ENCODE data around the gene TLCD1.
A peak's percentile ranks its signal among the peaks of the same experiment; 100 is the strongest.

The TLCD1 gene

GRCh38 chr17:28763804-28764266 is 37.8 kb upstream of the TLCD1 start:
- TF ChIP-seq REST (IDR thresholded peaks at IDR 0.05; ENCODE audit: insufficient read depth in 1 of 2, low read depth in 2 of 2, low read length in 2 of 2) (no peak), POLR2AphosphoS5 (IDR thresholded peaks at IDR 0.05; ENCODE audit: low read depth, low read length) (no peak), SIN3A (IDR thresholded peaks at IDR 0.05; ENCODE audit: borderline replicate concordance, insufficient read depth, low read length) (no peak), TAF1 (IDR thresholded peaks at IDR 0.05; ENCODE audit: borderline replicate concordance, insufficient read depth, low read length) (no peak), FOXP2 (optimal IDR thresholded peaks at IDR 0.05; ENCODE audit: borderline replicate concordance, extremely low read depth, extremely low read length, insufficient read depth) (no peak)

GRCh38 chr17:28763137-28763799 is 37.2 kb upstream of the TLCD1 start:
- TF ChIP-seq POLR2AphosphoS5 (IDR thresholded peaks at IDR 0.05; ENCODE audit: low read depth, low read length) (no peak), REST (IDR thresholded peaks at IDR 0.05; ENCODE audit: insufficient read depth in 1 of 2, low read depth in 2 of 2, low read length in 2 of 2) (no peak), SIN3A (IDR thresholded peaks at IDR 0.05; ENCODE audit: borderline replicate concordance, insufficient read depth, low read length) (no peak), TAF1 (IDR thresholded peaks at IDR 0.05; ENCODE audit: borderline replicate concordance, insufficient read depth, low read length) (no peak), FOXP2 (optimal IDR thresholded peaks at IDR 0.05; ENCODE audit: borderline replicate concordance, extremely low read depth, extremely low read length, insufficient read depth) (no peak)

GRCh38 chr17:28760601-28761562 is 34.8 kb upstream of the TLCD1 start:
- TF ChIP-seq REST (IDR thresholded peaks at IDR 0.05; ENCODE audit: insufficient read depth in 1 of 2, low read depth in 2 of 2, low read length in 2 of 2) (peak in 1 of 2 experiments; percentile 60; a peak in 1 of 4 replicates), TAF1 (IDR thresholded peaks at IDR 0.05; ENCODE audit: borderline replicate concordance, insufficient read depth, low read length) (no peak)

- TF ChIP-seq TAF1 (IDR thresholded peaks at IDR 0.05; ENCODE audit: borderline replicate concordance, insufficient read depth, low read length): no peak
- no peak for TF ChIP-seq FOXP2 (optimal IDR thresholded peaks at IDR 0.05; ENCODE audit: borderline replicate concordance, extremely low read depth, extremely low read length, insufficient read depth)
- no peak for TF ChIP-seq POLR2AphosphoS5 (IDR thresholded peaks at IDR 0.05; ENCODE audit: low read depth, low read length)
- no peak for TF ChIP-seq SIN3A (IDR thresholded peaks at IDR 0.05; ENCODE audit: borderline replicate concordance, insufficient read depth, low read length)
These were observed 33.3 kb upstream of the TLCD1 start for GRCh38 chr17:28759256-28759865.

- TF ChIP-seq TAF1 (IDR thresholded peaks at IDR 0.05; ENCODE audit: borderline replicate concordance, insufficient read depth, low read length) (no peak), POLR2AphosphoS5 (IDR thresholded peaks at IDR 0.05; ENCODE audit: low read depth, low read length) (no peak), FOXP2 (optimal IDR thresholded peaks at IDR 0.05; ENCODE audit: borderline replicate concordance, extremely low read depth, extremely low read length, insufficient read depth) (no peak), SIN3A (IDR thresholded peaks at IDR 0.05; ENCODE audit: borderline replicate concordance, insufficient read depth, low read length) (no peak), REST (IDR thresholded peaks at IDR 0.05; ENCODE audit: insufficient read depth in 1 of 2, low read depth in 2 of 2, low read length in 2 of 2) (no peak)
These were observed 32.5 kb upstream of the TLCD1 start for GRCh38 chr17:28758411-28759121.
